K562 (cell line): ENCODE results near the gene ENDOG. TPM values are rescaled to one million over a fixed set of nuclear protein-coding genes. Genes with fewer than 3 reads are reported as not detected.

ENCODE experiments used
- CHD7 ChIP-seq: fragments of 200-600 bp; sonication (generic); IDR thresholded peaks from one replicate; pipeline ENCODE4 v1.6.1; 2012; ENCODE audit warnings: mild to moderate bottlenecking, low read depth, low read length, inconsistent platforms
- FOSL1 ChIP-seq: fragments of 200-800 bp; sonication (Bioruptor generic); conservative IDR thresholded peaks from 2 replicates; pipeline ENCODE4 v1.6.1; 2016; ENCODE audit warnings: missing genetic modification characterization, missing compliant biosample characterization
- HINFP ChIP-seq: fragments of 450-650 bp; conservative IDR thresholded peaks from 2 replicates; pipeline ENCODE4 v1.6.1; 2016; ENCODE audit warnings: missing genetic modification characterization, low read depth, mild to moderate bottlenecking, control low read depth, missing compliant biosample characterization
- MXD1 ChIP-seq: fragments of 250-450 bp; sonication (Bioruptor Pico); IDR thresholded peaks from 2 replicates; pipeline ENCODE4 v1.8.0; 2021; ENCODE audit warnings: borderline replicate concordance, mild to moderate bottlenecking, moderate library complexity; ENCODE audit not compliant: poor library complexity, severe bottlenecking
- TFE3 ChIP-seq: fragments of 450-650 bp; formaldehyde crosslinking; IDR thresholded peaks from 2 replicates; pipeline ENCODE4 v1.4.0; 2020; ENCODE audit warnings: mild to moderate bottlenecking, mixed read lengths
- ZNF589 ChIP-seq: fragments of 200-800 bp; sonication (Bioruptor generic); IDR thresholded peaks from 2 replicates; pipeline ENCODE4 v1.6.1; 2016; ENCODE audit warnings: low read depth, missing genetic modification characterization, missing compliant biosample characterization
- ZNF639 ChIP-seq, 2 experiments: fragments of 200-800 bp in 1 of 2; sonication (Bioruptor generic) in 1 of 2; sonication (generic) in 1 of 2; formaldehyde crosslinking in 1 of 2; IDR thresholded peaks in 1 of 2; conservative IDR thresholded peaks in 1 of 2; 2 replicates each; pipeline versions ENCODE4 v1.5.0 to v1.6.1; 2016 to 2020; ENCODE audit warnings: missing compliant biosample characterization in 1 of 2, missing genetic modification characterization in 1 of 2, missing genetic modification reagents in 1 of 2
- polyA plus RNA-seq, 8 experiments: library from polyadenylated mRNA; depleted of rRNA in 4 of 8; stranded (reverse) in 5 of 8; unstranded in 3 of 8; fragments of >200 nt; fragmentation: Nextera tagmentation in 2 of 8; fragmentation: Illumina TruSeq in 1 of 8; extraction: Ambion mirVana in 2 of 8; extraction: Trizol in 1 of 8; gene quantifications; 2 replicates each; pipeline versions ENCODE4 v1.2.1 to v1.2.3, GENCODE V29; 2011 to 2014; ENCODE audit warnings: inconsistent platforms in 1 of 8, missing spikeins in 1 of 8
- total RNA-seq, 7 experiments: library from RNA; depleted of rRNA in 6 of 7; stranded (reverse); fragments of >200 nt in 6 of 7; fragmentation: Illumina TruSeq in 2 of 7; extraction: Trizol in 2 of 7; gene quantifications; 2 replicates each; pipeline versions ENCODE4 v1.2.1 to v1.2.3, GENCODE V29; 2011 to 2021; ENCODE audit warnings: low replicate concordance in 1 of 7

The ENDOG gene
- total and polyA plus RNA-seq, 9 of the 15 experiments (the other 6 are each of a cell fraction or from before 2014, with no cell fraction given) = 1.2 to 91.0 (median 25.5) TPM

- 0 out of 4 replicates have a peak, but pooled peaks of 1 of the 2 experiments have one; percentile 56 for TF ChIP-seq ZNF639 (CRISPR knock-in tag; conservative IDR thresholded peaks at IDR 0.05 in 1 of 2, IDR thresholded peaks at IDR 0.05 in 1 of 2)
- no peak for TF ChIP-seq HINFP (tag)
- no peak for TF ChIP-seq MXD1
- no peak; the same call in 1 of the 2 replicates for TF ChIP-seq ZNF589 (CRISPR knock-in tag)
- TF ChIP-seq TFE3 (CRISPR knock-in tag) = no peak
- TF ChIP-seq CHD7 = no peak
- TF ChIP-seq FOSL1 (tag) = no peak
These were observed 11.4 kb downstream of the ENDOG start, which contains the start of gene SPOUT1 (continued) for GRCh38 chr9:128829477-128830251.
